ENCODE measurements around the gene LOC101059915.
"Not testable (repeated sequence)": the region's sequence is repeated elsewhere in the genome, so short reads cannot be mapped to it uniquely, and the experiment has no call there.

Gene LOC101059915

DNA sequence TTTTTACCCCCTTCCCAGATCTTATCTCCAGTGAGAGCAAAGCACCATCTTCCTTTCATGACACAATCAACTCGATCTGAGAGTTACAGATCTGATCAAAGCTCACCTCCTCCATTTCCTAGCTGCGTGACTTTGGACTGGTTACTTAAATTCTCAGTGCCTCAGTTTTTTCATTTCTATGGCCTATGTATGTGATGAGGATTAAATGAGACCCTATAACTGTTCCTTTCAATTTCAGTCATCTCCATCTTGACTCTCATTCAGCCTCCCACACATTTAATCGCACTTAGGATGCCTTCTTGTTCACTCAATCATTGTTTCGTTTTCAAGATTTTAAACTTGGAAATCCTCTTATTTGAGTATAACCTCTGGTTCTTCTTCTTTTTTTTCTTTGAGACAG lies 28.9 kb upstream of the LOC101059915 start:
- DNase-seq (ENCODE audit: low read depth in 4 of 4, low spot score in 2 of 4) = no peak

DNA sequence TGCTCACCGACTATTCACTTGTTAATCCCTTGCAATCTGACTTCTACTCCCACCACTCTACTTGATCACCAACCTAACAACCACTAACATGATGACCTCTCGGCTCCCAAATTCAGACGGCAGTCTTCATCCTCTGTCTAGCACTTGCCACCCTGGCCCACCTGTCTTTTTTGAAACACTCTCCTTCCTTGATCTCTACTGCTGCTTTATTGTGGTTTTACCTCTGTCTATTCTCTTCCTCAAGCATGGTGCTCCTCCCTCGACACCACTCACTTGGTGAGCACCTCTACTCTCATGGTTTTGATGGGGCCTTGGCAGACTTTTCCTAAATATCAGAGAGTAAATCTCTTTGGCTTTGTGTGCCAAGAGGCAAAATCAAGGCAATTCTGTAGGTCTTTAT lies 27.3 kb upstream of the LOC101059915 start:
- no peak for DNase-seq (ENCODE audit: low read depth in 4 of 4, low spot score in 2 of 4)

DNA sequence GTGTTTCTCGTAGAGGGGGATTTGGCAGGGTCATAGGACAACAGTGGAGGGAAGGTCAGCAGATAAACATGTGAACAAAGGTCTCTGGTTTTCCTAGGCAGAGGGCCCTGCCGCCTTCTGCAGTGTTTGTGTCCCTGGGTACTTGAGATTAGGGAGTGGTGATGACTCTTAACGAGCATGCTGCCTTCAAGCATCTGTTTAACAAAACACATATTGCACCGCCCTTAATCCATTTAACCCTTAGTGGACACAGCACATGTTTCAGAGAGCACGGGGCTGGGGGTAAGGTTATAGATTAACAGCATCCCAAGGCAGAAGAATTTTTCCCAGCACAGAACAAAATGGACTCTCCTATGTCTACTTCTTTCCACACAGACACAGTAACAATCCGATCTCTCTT lies 22.9 kb upstream of the LOC101059915 start:
- not testable (repeated sequence) for DNase-seq (ENCODE audit: low read depth in 4 of 4, low spot score in 2 of 4)

DNA sequence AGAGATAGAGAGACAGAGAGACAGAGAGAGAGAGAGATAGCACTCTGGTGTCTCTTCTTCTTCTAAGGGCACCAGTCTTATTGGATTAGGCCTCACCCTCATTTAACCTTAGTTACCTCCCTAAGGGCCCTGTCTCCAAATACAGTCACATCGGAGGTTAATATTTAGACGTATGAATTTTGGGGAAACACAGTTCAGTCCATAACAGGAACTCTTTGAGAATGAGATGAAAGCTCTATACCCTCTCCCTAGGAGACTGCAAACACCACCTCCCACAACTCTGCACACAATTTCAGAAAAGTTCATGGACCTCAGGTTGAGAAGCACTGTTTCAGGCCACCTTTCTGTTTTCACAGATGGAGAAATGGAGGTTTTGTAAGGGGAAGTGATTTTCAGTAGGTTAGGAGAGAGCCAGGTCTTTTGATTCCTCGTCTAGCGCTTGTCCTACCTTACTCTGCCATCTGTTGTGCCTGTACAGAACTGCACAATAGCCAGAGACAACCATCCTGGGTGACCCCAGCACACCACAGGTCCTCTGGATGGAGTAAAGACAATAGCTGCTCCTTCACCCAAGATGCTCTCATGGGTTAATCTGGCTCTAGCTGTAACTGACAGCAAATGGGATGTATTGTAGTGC lies 16.9 kb upstream of the LOC101059915 start:
- DNase-seq (ENCODE audit: low read depth in 4 of 4, low spot score in 2 of 4) = no peak

DNA sequence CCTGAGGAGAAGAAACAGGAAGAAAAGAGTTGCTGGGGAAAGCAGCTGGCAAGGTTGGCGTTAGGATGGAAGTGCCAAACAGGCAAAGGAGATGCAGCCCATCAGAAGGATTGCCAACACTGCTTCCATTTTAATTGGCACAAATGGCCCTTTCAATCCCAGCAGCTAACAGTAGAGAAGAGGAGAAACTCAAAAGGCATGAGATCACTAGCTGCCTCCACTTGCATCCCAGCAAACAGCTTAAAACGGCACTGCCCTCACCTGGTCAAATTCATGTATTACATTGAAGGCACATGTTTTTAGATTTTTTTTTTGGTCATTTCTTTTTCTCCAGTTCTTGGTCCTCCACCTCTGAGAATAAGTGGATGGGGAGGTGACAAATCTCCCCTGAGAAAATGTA lies 14.9 kb upstream of the LOC101059915 start:
- DNase-seq (ENCODE audit: low read depth in 4 of 4, low spot score in 2 of 4) = peak in 3 of 4 donors; percentile 7 to 28 (median 14)

DNA sequence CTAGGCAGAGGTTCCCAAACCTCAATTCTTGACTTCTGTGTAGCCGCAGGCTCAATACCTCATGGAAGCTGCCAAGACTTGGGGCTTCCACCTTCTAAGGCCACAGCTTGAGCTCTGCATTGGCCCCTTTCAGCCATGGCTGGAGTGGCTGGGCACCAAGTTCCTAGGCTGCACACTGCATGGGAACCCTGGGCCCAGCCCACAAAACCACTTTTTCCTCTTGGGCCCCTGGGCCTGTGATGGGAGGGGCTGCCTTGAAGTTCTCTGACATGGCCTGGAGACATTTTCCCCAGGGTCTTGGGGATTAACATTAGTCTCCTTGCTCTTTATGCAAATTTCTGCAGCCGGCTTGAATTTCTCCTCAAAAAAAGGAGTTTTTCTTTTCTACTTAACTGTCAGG lies 14.0 kb upstream of the LOC101059915 start:
- no peak for DNase-seq (ENCODE audit: low read depth in 4 of 4, low spot score in 2 of 4)

DNA sequence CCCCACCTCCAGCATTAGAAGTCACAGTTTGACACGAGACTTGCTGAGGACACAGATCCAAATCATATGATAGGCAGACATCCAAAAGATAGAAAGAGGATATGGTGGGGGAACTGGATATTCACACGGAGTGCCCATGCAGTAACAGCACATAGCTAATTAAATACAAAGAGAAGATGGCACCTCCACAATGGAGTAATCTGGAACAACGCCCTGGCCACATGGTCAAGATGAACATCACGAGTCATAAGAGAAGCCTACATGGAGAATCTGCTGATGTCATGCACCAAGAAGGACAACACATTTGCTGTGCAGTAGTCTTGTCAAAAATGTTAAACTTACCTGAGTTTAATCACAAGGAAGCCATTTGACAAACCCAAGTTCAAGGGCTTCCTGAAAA lies 10.1 kb upstream of the LOC101059915 start:
- no peak for DNase-seq (ENCODE audit: low read depth in 4 of 4, low spot score in 2 of 4)

DNA sequence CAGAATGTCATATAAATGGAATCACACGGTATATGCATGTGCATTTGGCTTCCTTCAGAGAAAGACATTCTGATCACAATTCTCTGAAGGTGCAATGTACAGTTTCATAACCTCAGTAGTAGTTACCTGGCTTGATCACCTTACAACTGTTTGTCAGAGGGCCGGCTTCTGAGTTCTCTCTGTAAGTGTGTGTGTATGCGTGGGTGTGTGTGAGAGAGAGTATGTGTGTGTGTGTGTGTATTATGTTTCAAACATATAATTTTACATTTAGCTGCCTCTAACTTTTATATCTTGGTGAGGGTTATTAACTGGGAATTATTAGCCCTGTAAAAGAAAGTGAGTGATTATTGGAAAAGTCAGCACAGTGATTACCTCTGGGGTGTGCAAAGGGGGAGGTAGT lies 8.0 kb upstream of the LOC101059915 start:
- no peak for DNase-seq (ENCODE audit: low read depth in 4 of 4, low spot score in 2 of 4)

DNA sequence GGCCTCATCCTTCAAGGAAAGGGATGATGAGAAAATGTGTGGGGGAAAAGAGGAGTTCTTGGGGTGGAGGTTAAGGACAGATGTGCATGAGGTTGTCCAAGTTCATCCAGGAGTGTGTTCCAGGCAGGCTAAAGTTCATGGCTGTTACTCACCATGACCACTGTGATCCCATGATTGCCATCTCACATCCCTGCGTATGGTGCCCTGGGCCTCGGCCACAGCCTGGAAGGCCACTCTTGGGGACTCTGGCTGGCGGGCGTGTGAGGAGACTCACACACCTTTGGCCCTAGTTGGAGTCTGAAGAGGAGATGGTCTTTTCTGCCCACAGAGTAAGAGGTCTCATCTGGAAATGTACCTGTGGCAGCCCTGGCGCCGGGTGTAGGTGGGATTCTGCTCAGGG lies 7.4 kb upstream of the LOC101059915 start:
- DNase-seq (ENCODE audit: low read depth in 4 of 4, low spot score in 2 of 4) = no peak

DNA sequence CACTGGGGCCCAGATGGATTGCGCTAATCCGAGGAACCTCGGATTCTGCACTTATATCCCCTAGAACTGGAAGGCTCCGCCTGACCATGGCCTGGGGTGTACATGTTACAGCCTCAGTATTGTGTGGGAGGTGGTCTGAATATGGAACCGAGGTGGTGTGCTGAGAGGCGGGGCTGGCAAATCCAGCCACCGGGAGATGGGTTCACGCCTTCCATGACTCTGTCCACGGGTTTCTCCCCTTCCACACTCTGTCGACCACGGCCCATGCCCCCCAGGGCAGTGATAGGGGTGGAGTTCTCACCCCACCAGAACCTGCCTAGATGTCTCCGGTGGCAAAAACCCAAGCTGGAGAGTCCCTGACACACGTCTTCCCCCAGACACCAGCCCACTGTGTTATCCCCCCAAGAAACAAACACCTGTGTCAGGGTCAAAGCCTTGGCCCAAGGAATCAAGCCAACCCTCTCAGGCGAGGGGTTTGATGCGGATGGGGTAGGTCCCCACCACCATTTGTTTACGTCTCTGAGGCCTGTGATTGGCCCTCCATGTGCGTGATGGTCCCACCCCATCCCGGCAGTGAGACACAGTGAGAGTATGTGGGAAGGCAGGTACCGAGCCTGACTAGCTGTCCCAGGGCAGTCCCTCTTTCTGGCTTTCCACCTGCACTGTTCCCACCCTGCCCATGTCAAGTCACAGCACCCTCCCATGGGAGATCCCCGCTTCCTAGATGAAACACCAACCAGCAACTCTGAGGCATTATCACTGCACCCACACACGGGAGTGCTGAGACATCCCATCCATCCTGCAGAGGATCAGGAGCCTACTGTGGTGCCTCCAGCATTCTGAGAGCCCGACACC lies 6.6 kb upstream of the LOC101059915 start:
- DNase-seq (ENCODE audit: low read depth in 4 of 4, low spot score in 2 of 4) = no peak

DNA sequence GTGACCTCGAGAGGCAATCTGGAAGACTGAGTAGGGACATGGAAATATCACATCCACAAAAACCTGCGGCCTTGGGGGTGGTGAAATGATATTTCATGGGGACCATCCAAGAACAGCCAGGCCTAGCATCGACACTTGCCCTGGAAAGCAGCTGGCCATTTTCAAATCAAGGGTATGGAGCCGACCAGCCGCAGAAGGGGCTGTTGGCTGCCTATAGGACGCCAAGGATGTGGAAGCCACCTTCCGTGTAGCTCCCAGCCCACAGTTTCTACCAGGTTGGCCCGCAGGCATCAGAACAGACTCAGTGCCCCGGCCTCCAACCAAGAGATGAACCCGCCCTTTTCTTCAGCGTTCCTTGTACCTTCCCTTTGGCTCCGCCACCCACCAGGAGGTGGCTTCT lies 5.4 kb upstream of the LOC101059915 start:
- DNase-seq (ENCODE audit: low read depth in 4 of 4, low spot score in 2 of 4) = no peak

DNA sequence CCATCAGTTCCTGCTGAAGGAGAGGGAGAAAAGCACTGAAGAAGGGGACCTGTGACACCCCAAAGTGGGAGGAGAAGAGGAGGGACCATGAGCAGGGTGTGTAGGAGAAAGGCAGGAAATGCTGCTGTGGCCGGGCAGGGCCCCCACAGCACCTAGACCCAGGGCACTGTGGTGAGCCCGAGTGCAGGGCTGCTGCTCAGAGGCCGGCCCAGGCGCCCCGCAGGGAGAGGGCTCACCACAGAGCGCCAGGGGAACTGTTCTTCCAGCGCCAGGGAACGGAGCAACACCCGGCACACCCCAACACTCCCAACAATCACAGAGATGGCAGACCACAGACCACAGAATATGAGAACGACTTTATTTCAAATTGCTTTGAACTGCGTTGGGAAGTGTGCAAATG lies 4.7 kb upstream of the LOC101059915 start:
- DNase-seq (ENCODE audit: low read depth in 4 of 4, low spot score in 2 of 4) = not testable (repeated sequence)

DNA sequence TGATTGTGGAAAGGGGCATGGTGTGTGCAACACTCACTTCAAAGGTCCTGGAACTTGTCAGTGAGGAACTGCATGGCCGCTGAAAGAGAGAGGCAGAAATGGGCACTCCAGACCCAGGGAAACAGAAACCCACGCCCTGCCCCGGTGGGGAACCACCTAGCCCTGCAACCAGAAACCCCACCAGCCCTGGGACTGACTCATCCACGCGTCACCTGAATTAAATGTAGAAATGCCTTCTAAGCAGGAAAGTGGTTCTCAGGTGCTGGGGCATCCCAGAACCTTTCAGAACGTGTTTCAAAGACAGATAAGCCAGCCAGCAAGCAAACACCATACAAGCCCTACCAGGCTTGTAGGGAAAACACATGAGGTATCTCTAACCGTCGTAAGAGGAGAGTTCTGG lies 4.1 kb upstream of the LOC101059915 start:
- not testable (repeated sequence) for DNase-seq (ENCODE audit: low read depth in 4 of 4, low spot score in 2 of 4)

DNA sequence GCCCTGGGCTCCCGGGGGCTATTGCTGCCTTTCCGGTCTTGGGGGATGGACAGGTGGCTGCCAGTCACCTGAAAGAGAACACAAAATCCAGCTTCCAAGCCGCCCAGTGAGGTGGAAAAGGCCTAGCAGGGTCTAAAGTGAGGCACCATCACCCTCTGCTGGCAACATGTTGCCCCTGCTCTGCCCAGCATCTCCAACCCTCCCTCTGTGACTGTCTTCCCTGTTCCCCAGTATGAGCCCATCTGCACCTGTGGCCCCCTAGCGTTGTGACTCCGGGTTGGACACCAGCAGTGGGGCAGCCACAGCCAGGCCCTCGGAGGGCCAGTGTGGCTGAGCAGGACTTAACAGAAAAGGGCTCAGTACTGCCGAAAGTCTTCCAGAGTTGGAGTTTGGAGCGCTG lies 3.1 kb upstream of the LOC101059915 start:
- DNase-seq (ENCODE audit: low read depth in 4 of 4, low spot score in 2 of 4) = not testable (repeated sequence)

DNA sequence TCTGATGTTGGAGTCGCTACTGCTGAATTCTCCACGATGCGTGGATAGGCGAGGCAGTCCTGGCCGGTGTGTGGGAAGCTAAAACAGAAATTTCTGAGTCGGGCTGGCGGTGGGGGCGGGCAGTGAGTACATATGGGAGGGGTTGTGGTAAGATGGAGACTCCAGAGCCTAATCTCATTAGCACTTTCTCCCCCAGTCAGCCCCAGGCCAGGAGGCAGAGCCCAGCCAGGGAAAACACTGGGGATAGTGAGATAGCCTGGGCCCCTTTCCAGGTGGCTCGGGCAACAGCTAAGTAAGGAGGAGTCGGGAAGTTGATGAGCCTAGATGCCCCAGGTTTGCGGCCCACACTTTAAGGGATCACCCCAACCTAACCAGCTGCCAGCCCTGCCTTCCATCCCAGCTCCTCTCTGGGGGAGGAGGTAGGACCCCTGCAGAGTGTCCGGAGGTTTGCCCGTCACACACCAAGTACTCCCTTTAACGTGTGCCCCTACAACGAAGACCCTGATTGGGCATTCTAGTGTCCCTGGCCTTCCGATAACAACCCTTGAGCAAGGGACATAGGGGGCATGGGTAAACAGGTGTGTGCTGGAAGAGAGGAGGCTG lies 2.4 kb upstream of the LOC101059915 start:
- DNase-seq (ENCODE audit: low read depth in 4 of 4, low spot score in 2 of 4) = no peak

DNA sequence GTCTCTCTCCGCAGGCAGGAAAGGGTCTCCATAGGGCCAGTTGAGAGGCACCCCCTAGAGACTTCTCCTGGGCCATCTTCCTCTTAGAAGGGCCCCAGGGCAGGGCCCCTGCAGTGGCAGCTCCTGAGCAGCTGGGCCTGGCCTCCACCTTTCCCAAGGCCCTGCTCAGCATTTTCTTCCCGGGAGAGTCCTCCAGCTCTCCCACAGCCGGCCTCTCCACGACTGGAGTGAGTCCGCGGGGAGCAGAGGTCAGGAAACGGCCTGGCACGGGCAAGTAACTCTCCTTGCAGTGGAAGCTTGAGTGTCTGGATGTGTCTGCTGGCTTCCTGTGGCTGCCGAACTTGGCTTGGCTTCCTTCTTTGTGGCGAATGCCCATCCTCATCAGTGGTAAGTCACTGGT lies 1.6 kb upstream of the LOC101059915 start:
- no peak for DNase-seq (ENCODE audit: low read depth in 4 of 4, low spot score in 2 of 4)

DNA sequence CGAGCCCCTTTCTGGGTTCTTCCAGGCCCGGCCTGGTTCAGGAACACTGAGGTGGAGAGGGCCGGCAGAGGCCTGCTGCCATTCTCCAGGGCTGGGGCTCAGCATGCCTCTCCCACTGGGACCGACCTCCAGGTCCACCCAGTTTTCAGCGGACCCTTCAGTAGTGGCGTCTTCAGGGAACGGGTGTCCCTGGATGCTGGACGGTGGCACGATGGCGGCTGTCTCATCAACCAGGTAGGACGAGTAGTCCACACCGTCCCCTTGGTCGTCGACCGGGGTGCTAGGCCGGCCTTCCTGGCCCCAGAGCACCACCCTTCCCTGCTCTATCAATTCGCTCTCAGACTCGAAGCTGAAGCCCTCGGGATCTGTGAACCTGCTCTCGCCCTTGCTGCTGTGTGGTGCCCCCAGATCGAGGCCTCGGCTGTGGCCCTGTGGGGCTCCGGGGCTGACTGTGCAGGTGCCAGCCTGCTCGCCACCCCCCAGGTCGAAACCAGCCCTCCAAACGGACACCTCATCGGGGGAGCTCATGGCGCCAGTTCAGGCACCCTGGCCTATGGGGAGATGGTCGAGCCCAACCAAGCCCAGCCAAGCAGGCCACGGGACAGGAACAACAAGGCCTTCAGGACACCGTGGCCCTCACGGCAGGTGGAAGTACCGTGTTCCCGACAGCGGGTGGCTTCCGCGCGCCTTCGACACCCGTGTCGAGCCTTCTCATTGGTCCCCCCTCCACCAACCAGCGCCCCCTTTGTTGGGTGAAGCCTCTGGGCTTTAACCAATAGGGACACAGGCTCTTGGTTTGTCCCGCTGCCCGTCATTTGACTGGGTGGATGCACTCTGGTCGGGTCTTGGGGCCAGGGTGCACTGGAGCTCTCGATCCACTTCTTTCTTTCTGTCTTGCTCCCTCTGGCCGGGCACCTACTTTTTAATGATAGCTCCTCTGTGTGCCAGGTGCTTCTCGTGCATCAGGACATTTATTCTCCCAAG lies 814 bp upstream of the LOC101059915 start:
- DNase-seq (ENCODE audit: low read depth in 4 of 4, low spot score in 2 of 4) = no peak

DNA sequence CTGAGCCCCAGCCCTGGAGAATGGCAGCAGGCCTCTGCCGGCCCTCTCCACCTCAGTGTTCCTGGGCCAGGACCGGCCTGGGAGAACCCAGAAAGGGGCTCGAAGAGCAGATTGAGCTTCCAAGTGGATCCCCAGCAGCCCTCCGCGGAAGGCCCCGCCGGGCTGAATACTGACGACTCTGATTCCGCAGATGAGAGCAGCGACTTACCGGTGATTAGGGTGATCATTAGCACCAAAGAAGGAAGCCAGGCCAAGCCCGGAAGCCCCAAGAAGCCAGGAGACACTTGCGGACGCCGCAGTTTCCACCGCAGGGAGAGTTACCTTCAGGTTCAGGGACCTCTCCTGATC lies 876 bp downstream of the LOC101059915 start:
- no peak for DNase-seq (ENCODE audit: low read depth in 4 of 4, low spot score in 2 of 4)

DNA sequence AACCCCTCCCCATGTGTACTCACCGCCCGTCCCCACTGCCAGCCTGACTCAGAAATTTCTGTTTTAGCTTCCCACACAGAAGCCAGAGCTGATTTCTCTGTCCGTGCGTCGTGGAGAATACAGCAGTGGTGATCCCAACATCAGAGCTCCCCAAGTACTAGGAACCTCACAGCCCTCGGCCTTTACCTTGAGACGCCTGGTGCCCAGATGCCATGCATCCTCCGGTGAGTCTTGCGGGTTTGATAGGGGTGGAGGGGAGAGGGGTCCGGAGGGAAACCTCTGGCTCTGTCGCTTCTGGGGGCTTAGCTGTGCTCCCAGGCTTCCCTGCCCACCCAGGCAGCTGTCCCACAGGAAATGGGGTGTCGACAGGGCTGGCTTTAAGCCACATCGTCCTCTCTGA lies 2.1 kb downstream of the LOC101059915 start:
- no peak for DNase-seq (ENCODE audit: low read depth in 4 of 4, low spot score in 2 of 4)

DNA sequence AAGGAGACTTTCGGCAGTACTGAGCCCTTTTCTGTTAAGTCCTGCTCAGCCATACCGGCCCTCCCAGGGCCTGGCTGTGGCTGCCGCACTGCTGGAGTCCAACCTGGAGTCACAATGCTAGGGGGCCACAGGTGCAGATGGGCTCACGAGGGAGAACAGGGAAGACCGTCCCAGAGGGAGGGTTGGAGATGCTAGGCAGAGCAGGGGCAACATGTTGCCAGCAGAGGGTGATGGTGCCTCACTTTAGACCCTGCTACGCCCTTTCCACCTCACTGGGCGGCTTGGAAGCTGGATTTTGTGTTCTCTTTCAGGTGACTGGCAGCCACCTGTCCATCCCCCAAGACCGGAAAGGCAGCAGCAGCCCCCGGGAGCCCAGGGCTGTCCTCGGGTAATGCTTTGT lies 2.6 kb downstream of the LOC101059915 start:
- not testable (repeated sequence) for DNase-seq (ENCODE audit: low read depth in 4 of 4, low spot score in 2 of 4)

Data from left renal cortex interstitium (tissue), 4 donors.